Neutrophil (primary cell): Measurements from ENCODE around the gene TMEM164.

Source experiments
- H3K27ac ChIP-seq: fragments of 200-600 bp; sonication (generic); 2 replicates; pipeline ENCODE4 v1.5.1; 2016; ENCODE audit warnings: mild to moderate bottlenecking, moderate library complexity
- H3K27me3 ChIP-seq: fragments of 200-600 bp; sonication (generic); 2 replicates; pipeline ENCODE4 v1.6.0; 2016; ENCODE audit warnings: mild to moderate bottlenecking
- H3K36me3 ChIP-seq: fragments of 200-600 bp; sonication (generic); 2 replicates; pipeline ENCODE4 v1.5.1; 2017
- H3K4me1 ChIP-seq, 2 experiments: fragments of 200-600 bp in 1 of 2; sonication (generic) in 1 of 2; 1 replicate in 1 of 2; 2 replicates in 1 of 2; pipeline versions ENCODE4 v1.5.1 to v1.6.1; 2013 to 2016; ENCODE audit warnings: low read depth in 1 of 2, low read length in 1 of 2, mild to moderate bottlenecking in 1 of 2, moderate library complexity in 1 of 2; ENCODE audit not compliant: control insufficient read depth in 1 of 2, insufficient read depth in 1 of 2
- H3K4me3 ChIP-seq, 2 experiments: fragments of 200-600 bp in 1 of 2; sonication (generic) in 1 of 2; 1 replicate in 1 of 2; 2 replicates in 1 of 2; pipeline ENCODE4 v1.5.1; 2013 to 2016; ENCODE audit warnings: low read depth in 1 of 2, low read length in 1 of 2, mild to moderate bottlenecking in 1 of 2, moderate library complexity in 1 of 2
- H3K9me3 ChIP-seq: fragments of 200-600 bp; sonication (generic); 2 replicates; pipeline ENCODE4 v1.5.1; 2016
- CTCF ChIP-seq: fragments of 200-600 bp; sonication (generic); IDR thresholded peaks from 2 replicates; pipeline ENCODE4 v1.5.1; 2016; ENCODE audit warnings: antibody characterized with exemption

TMEM164 gene

GRCh38 chrX:110162131-110162530 lies 159.2 kb downstream of the TMEM164 start:
- no peak overlapping the region for H3K27ac ChIP-seq
- no peak for TF ChIP-seq CTCF
- no peak overlapping the region for H3K4me3 ChIP-seq
- no peaks in the 10 kb centered on the region for H3K27me3 ChIP-seq
- no peaks in the 10 kb centered on the region for H3K9me3 ChIP-seq
- peaks cover 3 to 11% of the 10 kb centered on the region in 2 experiments for H3K4me1 ChIP-seq
- peaks cover 3% of the 10 kb centered on the region for H3K36me3 ChIP-seq

- H3K36me3 ChIP-seq, result peaks cover 3% of the 10 kb centered on the region
- no peaks in the 10 kb centered on the region for H3K9me3 ChIP-seq
- no peak overlapping the region for H3K4me3 ChIP-seq
- TF ChIP-seq CTCF, result no peak
- no peak overlapping the region for H3K27ac ChIP-seq
- H3K27me3 ChIP-seq, result no peaks in the 10 kb centered on the region
- peaks cover 3 to 11% of the 10 kb centered on the region in 2 experiments for H3K4me1 ChIP-seq
These were observed 160.0 kb downstream of the TMEM164 start for GRCh38 chrX:110162867-110163266.

- no peak overlapping the region for H3K27ac ChIP-seq
- H3K9me3 ChIP-seq, result no peaks in the 10 kb centered on the region
- no peak overlapping the region for H3K4me3 ChIP-seq
- peaks cover 3 to 11% of the 10 kb centered on the region in 2 experiments for H3K4me1 ChIP-seq
- peaks cover 3% of the 10 kb centered on the region for H3K36me3 ChIP-seq
- TF ChIP-seq CTCF, result no peak
- no peaks in the 10 kb centered on the region for H3K27me3 ChIP-seq
These were observed 160.6 kb downstream of the TMEM164 start for GRCh38 chrX:110163488-110163887.

- no peaks in the 10 kb centered on the region for H3K9me3 ChIP-seq
- H3K27ac ChIP-seq, result no peak overlapping the region
- no peak overlapping the region for H3K4me3 ChIP-seq
- peaks cover 0 to 6% of the 10 kb centered on the region in 2 experiments for H3K4me1 ChIP-seq
- H3K27me3 ChIP-seq, result no peaks in the 10 kb centered on the region
- peaks cover 20% of the 10 kb centered on the region for H3K36me3 ChIP-seq
- TF ChIP-seq CTCF, result peak; percentile 43
These were observed 165.1 kb downstream of the TMEM164 start for GRCh38 chrX:110167952-110168451.

GRCh38 chrX:110168585-110168984 lies 165.7 kb downstream of the TMEM164 start:
- no peaks in the 10 kb centered on the region for H3K9me3 ChIP-seq
- no peak overlapping the region for H3K27ac ChIP-seq
- peaks cover 25% of the 10 kb centered on the region for H3K36me3 ChIP-seq
- no peaks in the 10 kb centered on the region for H3K27me3 ChIP-seq
- no peak for TF ChIP-seq CTCF
- H3K4me1 ChIP-seq, result peaks cover 0 to 6% of the 10 kb centered on the region in 2 experiments
- no peak overlapping the region for H3K4me3 ChIP-seq

- H3K36me3 ChIP-seq, result peaks cover 40% of the 10 kb centered on the region
- no peaks in the 10 kb centered on the region for H3K9me3 ChIP-seq
- H3K4me1 ChIP-seq, result peaks cover 0 to 2% of the 10 kb centered on the region in 2 experiments
- H3K27ac ChIP-seq, result no peak overlapping the region
- no peak overlapping the region for H3K4me3 ChIP-seq
- TF ChIP-seq CTCF, result no peak
- no peaks in the 10 kb centered on the region for H3K27me3 ChIP-seq
These were observed 167.1 kb downstream of the TMEM164 start for GRCh38 chrX:110170029-110170428.
